Effector CD4-positive, alpha-beta T cell (primary cell): ENCODE measurements around the gene SERGEF.
"Not testable (repeated sequence)": the region's sequence is repeated elsewhere in the genome, so short reads cannot be mapped to it uniquely, and the experiment has no call there.

Source experiments
- DNase-seq: peaks from one replicate; pipeline ENCODE4 v3.0.0-alpha.2; 2020

The SERGEF gene

DNA sequence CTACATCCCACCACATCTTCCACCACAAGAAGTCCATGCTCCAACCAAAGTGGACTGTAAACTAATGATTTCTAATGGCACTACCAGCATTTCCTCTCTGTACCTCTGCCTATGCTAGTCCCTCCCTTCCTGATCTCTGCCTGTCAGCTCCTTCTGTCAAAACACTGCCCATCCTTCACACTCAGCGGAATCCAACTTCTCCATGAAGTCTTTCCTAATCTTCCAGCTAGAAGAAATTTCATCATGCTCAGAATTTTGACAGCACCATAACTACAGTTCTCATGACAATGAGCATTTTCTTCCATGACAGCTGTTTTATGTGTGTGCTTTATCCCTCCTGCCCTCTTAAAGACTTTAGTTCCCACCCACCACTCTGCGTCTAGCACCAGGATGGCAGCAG lies 111.4 kb downstream of the SERGEF start:
- no peak for DNase-seq

DNA sequence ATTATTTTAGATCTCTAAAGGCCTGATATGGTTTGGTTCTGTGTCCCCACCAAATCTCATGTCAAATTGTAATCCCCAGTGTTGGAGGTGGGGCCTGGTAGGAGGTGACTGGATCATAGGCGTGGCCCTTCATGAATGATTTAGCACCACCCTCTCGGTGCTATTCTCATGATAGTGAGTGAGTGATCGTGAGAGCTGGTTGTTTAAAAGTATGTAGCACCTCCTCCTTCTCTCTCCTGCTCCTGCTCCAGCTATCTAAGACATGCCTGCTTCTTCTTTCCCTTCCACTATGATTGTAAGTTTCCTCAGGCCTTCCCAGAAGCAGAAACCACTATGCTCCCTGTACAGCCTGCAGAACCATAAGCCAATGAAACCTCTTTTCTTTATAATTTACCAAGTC lies 114.1 kb downstream of the SERGEF start:
- no peak for DNase-seq

DNA sequence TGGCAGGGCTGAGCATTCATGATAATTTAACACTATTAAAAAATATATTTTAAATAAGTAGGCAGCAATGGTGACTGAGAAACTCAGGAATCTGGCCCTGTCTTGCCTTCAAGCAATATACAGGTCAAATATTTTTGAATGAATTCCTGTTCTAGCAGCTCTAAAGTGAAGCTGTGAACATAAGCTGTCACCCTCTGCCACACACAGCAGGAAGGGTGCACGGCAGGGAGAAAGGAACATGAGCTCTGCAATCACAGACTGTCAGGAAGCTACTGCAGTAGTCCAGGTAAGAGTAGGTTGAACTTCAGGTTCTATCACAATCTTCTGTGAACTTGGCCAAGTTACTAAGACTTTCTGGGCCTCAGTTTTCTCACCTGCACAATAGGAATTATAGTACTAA lies 114.8 kb downstream of the SERGEF start:
- no peak for DNase-seq

DNA sequence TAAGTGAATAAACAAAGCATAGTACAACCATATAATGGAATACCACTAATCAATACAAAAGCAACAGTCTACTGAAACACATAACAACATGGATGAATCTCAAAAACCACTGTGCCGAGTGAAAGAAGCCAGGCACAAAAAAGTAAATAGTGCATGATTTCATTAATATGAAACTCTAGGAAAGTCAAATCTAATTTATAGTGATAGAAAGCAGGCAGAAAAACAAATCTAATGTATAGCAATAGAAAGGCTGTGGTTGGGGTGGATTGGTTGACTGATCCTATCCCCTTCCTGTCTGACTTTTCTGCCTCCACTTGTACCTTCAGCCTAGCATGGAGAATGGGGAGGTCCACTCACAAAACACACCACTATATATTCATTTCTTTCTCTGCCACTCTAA lies 115.4 kb downstream of the SERGEF start:
- DNase-seq, result no peak

DNA sequence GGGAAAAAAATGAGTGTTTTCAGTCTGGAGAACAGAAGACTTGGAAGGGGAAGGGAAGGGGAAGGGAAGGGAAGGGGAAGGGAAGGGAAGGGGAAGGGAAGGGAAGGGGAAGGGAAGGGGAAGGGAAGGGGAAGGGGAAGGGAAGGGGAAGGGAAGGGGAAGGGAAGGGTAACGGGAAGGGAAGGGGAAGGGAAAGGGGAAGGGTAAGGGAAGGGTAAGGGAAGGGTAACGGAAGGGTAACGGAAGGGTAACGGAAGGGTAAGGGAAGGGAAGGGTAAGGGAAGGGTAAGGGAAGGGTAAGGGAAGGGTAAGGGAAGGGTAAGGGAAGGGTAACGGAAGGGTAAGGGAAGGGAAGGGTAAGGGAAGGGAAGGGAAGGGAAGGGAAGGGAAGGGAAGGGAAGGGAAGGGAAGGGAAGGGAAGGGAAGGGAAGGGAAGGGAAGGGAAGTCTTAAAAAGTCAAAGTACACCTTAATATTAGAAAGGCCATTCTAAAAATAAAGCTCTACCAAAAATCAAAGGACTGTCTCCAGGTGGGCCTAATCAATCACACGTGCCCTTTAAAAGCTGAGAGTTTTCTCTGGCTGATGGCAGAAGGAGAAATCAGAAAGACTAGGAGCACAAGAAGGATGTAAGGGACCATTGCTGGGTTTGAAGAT lies 116.2 kb downstream of the SERGEF start:
- not testable (repeated sequence) for DNase-seq

DNA sequence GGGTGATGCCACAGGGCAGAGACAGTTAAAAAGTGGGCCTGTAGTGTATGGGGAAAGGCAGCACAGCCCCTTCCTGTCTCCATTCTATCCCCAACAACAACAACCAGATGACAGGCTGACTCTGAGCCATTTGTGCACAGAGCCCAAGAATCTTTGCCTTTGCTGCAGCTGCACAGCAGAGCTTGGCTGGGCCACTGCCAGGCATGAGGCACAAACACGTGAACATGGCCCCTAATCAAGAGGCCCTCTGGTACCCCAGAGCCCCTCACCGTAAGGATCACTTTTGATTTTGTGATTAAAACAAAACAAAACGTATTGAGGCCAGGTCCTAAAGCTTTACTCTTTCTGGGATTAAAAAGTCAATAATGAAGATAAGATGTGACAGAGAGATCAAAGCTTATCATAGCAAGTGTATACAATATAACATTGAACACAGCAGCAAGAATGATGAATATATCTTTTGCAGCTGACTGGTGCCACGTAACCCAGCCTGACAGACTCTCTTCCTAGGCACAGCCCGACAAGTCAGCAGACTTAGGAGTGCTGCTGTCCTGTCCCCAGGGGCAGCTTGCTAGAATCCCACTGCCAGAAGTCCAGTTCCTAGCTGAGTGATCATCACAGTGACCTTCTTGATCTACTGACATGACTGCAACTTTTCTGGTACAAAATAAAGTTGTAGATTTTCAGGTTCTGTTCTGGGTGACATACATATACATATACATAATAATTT lies 117.8 kb downstream of the SERGEF start:
- no peak for DNase-seq

DNA sequence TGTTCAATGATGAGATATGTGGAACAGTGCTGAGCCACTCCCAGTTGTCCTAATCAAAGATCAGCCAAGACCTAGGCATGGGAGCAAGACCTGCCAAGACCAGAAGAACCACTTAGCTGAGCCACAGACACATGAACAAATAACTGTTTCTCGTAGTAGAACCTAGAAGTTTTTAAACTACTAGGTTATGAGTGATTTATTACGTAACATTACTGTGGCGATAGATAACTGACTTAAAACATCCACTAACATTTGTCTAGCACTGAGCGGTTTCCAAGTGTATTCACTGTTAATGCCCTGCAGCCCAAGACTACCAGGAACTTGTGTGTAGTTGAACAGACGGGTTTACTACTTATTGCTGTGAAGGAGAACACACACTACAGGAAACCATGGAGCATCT lies 120.4 kb downstream of the SERGEF start:
- no peak for DNase-seq

DNA sequence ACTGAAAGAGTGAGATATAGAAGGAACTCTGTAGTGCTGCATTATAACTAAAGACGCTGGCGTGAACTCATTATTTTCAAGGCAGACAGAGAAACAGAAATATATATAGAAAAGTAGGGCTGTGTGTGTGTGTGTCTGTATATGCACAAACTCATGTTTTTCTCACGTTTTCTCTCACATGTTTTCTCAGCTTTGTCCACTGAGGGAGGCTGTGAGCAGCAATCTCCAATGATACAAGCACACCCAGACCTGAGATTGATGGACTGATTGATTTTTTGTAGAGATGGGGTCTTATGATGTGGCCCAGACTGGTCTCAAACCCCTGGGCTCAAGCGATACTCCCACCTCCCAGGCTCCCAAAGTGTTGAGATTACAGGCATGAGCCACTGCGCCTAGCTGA lies 122.5 kb downstream of the SERGEF start:
- DNase-seq, result no peak

DNA sequence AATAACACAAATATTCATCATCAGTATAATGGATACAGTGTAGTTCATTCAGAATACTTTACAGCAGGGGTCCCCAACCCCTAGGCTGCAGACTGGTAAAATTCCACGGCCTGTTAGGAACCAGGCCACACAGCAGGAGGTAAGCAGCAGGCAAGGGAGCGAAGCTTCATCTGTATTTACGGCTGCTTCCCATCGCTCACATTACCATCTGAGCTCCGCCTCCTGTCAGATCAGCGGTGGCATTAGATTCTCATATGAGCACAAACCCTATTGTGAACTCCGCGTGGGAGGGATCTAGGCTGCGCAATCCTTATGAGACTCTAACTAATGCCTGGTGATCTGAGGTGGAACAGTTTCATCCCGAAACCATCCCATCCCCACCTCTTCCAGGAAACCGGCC lies 125.1 kb downstream of the SERGEF start:
- no peak for DNase-seq

DNA sequence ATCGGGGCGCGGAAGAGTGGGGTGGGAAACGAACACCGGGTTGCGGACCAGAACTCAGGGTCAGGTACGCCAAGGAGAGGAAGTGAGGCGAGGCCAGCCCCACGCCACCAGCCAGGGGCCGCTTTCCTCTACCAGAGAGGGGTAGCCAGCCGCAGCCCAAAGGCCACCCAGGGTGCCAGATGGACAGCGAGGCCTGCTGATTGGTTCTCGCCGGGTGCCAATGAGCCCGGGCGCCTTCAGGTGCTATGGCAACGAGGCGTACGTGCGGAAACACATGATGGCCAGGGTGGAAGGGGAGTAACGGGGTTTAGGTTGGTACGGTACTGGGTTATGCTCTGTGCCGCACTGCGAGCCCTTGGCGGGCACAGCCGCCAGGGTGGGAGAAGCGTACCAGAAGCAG lies 128.9 kb downstream of the SERGEF start:
- no peak for DNase-seq

DNA sequence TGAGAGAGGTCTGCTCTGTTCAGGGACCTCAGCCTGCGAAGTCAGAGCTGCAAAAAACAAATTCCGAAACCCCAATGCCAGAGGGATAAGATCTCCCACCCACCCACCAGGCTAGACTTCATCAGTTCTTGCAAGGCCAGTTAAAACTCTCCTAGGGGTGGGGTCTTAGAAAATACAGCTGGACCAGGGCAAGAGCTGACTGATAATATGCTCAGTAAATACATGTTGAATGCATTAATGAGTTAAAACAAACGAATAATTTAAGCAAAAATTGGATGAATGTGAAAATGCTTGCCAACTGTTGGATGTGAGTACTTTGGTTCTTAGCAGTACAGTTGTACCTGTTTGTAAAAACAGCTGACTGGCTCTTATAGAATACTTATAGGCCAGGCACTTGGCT lies 129.8 kb downstream of the SERGEF start:
- no peak for DNase-seq

DNA sequence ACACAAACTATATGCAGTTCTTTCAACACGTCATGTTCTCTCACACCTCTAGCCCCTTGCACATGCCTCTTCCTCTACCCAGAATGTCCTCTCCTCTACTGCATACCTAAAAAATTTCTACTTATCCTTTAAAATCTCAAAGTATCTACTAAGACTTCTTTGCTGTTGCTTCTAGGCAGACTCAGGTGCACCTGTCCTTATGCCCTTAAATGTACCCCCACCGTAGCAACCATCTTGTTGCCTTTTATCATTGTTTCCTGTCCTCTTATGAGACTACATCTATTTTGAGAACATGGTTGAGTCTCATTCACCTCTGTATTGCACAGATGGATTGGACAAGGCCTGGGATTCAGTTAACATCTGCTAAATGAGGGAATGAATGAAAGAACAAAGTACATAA lies 134.1 kb downstream of the SERGEF start:
- no peak for DNase-seq

DNA sequence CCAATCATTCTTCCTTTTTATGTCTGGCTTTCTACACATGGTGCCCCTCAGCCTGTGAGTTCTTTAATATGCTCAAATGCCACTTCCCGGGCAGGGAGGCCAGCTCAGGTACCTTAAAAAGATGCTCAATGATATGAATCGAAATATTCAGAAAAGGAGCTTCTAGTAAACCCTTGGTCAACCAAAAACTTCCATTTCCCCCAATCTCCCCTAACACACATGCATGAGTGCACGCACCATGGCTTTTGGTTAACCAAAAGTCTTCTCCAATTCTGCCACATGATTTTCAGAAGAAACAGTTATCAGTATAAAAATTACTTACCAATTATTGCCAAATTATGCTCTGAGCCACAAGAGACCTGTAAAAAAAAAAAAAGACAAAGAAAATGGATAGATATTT lies 135.0 kb downstream of the SERGEF start:
- DNase-seq, result no peak

DNA sequence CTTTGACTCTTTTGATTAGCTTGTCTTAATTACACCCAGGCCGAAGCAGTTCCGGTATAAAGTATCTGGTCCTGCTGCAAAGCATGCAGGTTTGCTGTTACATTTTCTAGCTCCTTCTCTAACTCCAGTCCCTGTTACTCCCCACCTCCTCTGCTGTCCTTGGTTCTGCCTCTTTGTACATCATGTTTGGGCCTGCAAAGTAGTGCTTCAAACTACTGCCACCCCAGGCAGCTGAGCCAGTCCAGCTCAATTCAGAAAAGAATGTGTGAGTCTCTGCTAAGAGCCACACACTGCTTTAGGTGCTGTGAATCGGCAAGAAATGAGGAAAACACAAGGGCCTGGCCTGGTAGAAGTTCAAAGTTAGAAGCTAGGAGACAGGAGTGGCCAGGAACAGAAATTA lies 136.0 kb downstream of the SERGEF start:
- DNase-seq, result no peak

DNA sequence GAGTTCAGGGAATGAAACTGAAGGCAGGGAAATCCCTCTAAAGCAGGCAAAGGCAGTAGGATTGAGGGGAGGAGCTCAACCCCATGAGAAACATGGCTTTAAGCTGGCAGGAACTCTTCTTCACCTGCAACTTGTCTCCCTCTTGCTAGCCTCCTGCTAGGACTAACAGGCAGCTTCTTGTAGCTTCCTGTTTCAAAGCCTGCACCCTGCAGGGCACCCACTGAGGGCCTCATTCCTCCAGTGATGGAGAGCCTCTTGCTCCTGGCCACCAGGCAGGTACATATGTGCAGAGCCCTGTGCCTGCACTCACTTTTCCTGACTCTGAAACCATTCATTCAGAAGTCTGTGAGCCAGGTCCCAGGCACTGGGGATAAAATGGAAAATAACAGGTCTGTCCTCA lies 137.0 kb downstream of the SERGEF start:
- DNase-seq, result no peak

DNA sequence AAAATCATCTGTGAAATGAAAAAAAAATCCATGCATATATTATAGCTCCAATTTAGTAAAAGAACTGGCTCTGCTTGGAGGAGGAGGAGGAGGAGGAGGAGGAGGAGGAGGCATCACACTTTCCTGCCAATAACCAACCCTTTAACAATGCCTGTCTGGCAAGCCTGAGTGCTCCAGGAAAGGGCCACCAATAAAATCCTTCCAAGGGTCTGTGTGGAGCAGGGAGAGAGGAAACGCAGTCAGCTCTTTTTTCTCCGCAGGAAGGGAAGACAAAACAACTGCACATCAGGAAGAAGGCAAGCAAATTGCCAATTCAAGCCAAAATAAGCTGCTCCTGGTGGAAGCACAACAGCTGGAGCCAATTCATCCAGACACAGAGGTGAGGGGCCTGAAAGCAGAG lies 139.3 kb downstream of the SERGEF start:
- no peak for DNase-seq

DNA sequence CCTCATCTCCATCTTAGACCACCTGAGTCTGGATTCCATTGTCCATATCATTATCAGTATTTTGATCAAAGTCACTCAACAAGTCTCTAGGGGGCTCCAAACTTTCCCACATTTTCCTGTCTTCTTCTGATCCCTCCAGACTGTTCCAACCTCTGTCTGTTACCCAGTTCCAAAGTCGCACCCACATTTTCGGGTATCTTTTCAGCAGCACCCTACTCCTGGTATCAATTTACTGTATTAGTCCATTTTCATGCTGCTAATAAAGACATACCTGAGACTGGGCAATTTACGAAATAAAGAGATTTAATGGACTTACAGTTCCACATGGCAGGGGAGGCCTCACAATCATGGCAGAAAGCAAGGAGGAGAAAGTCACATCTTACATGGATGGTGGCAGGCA lies 144.4 kb downstream of the SERGEF start:
- DNase-seq, result not testable (repeated sequence)

DNA sequence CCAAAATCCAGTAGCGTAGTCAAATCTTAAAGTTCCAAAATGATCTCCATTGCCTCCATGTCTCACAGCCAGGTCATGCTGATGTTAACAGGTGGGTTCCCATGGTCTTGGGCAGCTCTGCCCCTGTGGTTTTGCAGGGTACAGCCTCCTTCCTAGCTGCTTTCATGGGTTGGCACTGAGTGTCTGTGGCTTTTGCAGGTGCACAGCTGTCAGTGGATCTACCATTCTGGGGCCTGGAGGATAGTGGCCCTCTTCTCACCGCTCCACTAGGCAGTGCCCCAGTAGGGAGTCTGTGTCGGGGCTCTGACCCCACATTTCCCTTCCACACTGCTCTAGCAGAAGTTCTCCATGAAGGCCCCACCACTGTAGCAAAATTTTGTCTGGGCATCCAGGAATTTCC lies 145.5 kb downstream of the SERGEF start:
- no peak for DNase-seq

DNA sequence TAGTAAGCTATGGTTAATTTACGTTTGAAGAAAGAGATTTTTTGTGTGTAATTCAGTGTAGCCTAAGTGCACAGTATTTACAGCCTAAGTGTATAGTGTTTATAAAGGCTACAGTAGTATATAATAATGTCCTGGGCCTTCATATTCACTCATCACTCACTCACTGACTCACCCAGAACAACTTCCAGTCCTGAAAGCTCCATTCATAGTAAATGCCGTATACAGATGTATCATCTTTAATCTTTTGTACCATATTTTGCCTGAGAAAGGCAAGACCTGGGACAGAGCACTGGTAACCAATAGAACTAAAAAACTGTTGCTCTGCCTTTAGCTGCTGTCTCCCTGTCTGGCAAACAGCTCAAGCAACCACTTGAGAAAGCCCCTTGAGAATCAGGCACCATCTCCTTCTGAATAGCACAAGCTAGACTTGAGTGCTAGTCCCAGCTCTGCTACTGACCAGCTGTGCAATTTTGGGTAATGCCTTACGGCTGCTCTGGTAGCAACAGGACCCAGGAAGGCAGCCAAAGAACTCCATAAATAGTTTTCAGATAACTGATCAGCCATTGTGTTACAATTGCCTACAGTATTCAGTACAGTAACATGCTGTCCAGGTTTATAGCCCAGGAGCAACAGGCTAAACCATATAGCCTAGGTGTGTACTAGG lies 146.9 kb downstream of the SERGEF start:
- DNase-seq, result no peak

DNA sequence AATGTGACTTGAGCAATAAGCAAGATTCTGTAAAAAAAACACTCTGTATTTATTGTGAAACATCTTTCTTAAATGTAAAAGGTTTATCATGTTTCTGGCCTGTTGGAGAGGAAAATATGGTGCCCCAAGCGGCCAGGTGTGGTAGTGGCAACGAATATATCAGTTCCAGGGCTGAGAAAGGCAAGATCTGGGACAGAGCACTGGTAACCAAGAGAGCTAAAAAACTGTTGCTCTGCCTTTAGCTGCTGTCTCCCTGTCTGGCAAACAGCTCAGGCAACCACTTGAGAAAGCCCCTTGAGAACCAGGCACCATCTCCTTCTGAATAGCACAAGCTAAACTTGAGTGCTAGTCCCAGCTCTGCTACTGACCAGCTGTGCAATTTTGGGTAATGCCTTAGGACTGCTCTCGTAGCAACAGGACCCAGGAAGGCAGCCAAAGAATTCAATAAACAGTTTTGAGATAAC lies 148.3 kb downstream of the SERGEF start:
- DNase-seq, result no peak

DNA sequence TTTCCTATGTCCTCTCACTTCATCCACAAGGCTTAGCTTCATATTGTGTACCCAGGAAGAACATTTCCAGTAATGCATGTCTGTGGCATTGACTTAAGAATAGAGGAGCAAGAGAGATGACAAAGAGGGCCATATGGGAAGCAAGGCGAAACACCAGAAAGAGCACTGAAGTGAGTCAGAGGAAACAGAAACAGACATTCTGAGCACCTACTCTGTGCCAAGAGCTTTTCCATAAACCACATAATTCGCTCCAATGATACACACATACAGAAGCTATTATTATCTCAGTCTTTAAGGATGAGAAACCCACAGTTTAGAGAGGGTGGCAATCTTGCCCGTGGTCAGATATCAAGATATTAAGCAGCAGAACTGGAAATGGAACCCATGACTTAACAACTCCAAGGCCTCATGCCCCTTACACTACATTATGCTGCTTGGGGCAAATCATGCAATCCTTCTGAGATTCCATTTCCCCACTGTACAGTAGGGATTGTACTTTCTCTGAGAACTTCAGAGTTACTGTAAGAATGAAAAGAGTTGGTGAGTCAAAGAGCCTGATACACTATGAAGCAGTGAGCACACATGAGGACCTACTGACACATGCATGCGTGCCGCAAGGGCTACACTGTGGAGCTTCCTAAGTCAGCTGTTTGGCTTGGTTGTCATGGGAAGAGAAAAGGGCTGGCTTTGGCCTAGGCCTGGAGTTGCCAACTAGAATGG lies 151.7 kb downstream of the SERGEF start:
- no peak for DNase-seq

DNA sequence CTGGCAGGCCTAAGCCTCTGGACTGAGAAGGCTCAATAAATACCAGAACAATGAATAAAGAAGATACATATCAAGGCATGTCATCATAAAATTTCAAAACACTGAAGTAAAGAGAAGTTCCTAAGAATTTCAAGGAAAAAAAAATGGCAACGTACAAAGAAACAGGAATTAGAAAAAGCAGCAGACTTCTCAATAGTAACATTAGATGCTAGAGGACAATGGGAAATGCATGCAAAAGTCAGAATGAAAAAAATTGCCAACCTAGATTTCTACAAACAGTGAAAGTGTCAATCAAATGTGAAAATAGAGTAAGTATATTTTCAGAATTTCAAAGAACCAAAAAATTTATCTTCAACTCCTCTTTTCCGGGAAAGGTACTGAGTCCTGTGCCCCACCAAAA lies 153.3 kb downstream of the SERGEF start:
- DNase-seq, result no peak

DNA sequence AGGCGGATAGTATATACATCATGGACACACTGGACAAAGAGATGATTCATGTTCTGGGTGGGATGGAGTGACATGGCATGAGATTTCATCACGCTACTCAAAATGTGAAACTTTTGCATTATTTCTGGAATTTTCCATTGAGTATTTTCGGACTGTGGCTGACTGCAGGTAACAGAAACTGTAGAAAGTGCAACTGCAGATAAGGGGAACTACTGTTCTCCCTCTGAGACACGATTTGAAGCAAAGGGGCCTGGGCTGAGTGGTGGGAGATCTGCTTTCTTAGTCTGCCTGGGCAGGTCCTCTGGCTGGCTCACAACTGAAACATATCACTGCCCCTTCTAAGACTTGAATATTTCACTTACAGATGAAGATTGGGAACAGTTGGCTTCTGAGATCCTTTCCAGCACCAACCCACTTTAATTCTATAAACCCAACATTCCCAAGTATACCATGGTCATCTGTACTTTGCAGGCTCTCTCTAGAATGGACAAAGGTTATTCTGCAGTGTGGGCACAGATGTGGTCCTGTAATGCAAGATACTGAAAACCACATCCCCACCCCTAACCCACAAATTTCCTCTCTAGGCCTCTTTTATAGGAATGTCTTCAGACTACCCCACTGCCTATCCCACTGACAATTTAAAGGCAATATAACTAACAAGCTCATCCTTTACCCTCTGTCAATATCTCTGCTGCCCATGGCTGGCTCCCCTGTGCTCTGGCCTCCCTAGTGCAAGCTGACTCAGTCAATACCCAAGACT lies 157.1 kb downstream of the SERGEF start:
- DNase-seq, result no peak
